Fibroblast of lung (primary cell): ENCODE measurements around the gene CWC27. TPM values are rescaled to one million over a fixed set of nuclear protein-coding genes. Genes with fewer than 3 reads are reported as not detected.
"Not testable (repeated sequence)": the region's sequence is repeated elsewhere in the genome, so short reads cannot be mapped to it uniquely, and the experiment has no call there.

ENCODE experiments used
- DNase-seq, 2 donors: peaks; one replicate each; pipeline versions ENCODE4 v3.0.0 to v3.0.0-alpha.2; 2010; ENCODE audit warnings: low read depth in 2 of 2
- H2AFZ ChIP-seq: 2 replicates; pipeline ENCODE4 v1.5.1; 2012; ENCODE audit warnings: low read length, control low read depth, inconsistent platforms
- H3K27ac ChIP-seq: 2 replicates; pipeline ENCODE4 v1.5.1; 2011; ENCODE audit warnings: low read length, control low read depth; ENCODE audit not compliant: insufficient read depth
- H3K27me3 ChIP-seq: 2 replicates; pipeline ENCODE4 v1.5.1; 2011; ENCODE audit warnings: mild to moderate bottlenecking, low read length; ENCODE audit not compliant: control insufficient read depth, insufficient read depth
- H3K36me3 ChIP-seq: 2 replicates; pipeline ENCODE4 v1.5.1; 2011; ENCODE audit warnings: low read length; ENCODE audit not compliant: control insufficient read depth, insufficient read depth
- H3K4me1 ChIP-seq: 2 replicates; pipeline ENCODE4 v1.5.1; 2011; ENCODE audit warnings: low read length; ENCODE audit not compliant: control insufficient read depth, insufficient read depth; ENCODE audit errors: extremely low read depth
- H3K4me2 ChIP-seq: 2 replicates; pipeline ENCODE4 v1.5.1; 2011; ENCODE audit warnings: low read length, control low read depth; ENCODE audit not compliant: insufficient read depth; ENCODE audit errors: extremely low read depth
- H3K4me3 ChIP-seq, 4 experiments: fragments of 200-600 bp in 1 of 4; sonication (generic) in 1 of 4; replicated peaks in 1 of 4; 2 replicates each; pipeline ENCODE4 v1.5.1; 2011 to 2016; ENCODE audit warnings: low read length in 4 of 4, low read depth in 3 of 4, mild to moderate bottlenecking in 3 of 4, control low read depth in 2 of 4, inconsistent platforms in 1 of 4, mixed read lengths in 1 of 4; ENCODE audit not compliant: insufficient read depth in 1 of 4; ENCODE audit errors: control extremely low read depth in 1 of 4
- H3K79me2 ChIP-seq: 2 replicates; pipeline ENCODE4 v1.5.1; 2012; ENCODE audit warnings: mild to moderate bottlenecking, low read length, inconsistent platforms; ENCODE audit not compliant: control insufficient read depth, insufficient read depth
- H3K9ac ChIP-seq: 2 replicates; pipeline ENCODE4 v1.5.1; 2011; ENCODE audit warnings: mild to moderate bottlenecking, low read length, control low read depth; ENCODE audit not compliant: insufficient read depth
- H3K9me3 ChIP-seq: 2 replicates; pipeline ENCODE4 v1.5.1; 2012; ENCODE audit warnings: low read depth, low read length; ENCODE audit not compliant: control insufficient read depth, insufficient read depth
- H4K20me1 ChIP-seq: 2 replicates; pipeline ENCODE4 v1.5.1; 2011; ENCODE audit warnings: low read length; ENCODE audit not compliant: control insufficient read depth, insufficient read depth; ENCODE audit errors: extremely low read depth
- EZH2 ChIP-seq: IDR thresholded peaks from 2 replicates; pipeline ENCODE4 v1.5.1; 2012; ENCODE audit warnings: low read length, control low read depth, mild to moderate bottlenecking; ENCODE audit errors: missing control alignments
- polyA plus RNA-seq, 2 donors: library from polyadenylated mRNA; depleted of rRNA in 1 of 2; stranded (reverse) in 1 of 2; unstranded in 1 of 2; fragments of >200 nt; gene quantifications; 2 replicates each; pipeline ENCODE4 v1.2.1, GENCODE V29; 2011 to 2012; ENCODE audit warnings: missing spikeins in 1 of 2
- total RNA-seq: library from RNA; depleted of rRNA; stranded (reverse); fragments of >200 nt; gene quantifications from 2 replicates; pipeline ENCODE4 v1.2.1, GENCODE V29; 2014
- TF ChIP-seq, protein P1 (sequence below), 2 donors: IDR thresholded peaks in 1 of 2; conservative IDR thresholded peaks in 1 of 2; 1 replicate in 1 of 2; 2 replicates in 1 of 2; pipeline ENCODE4 v1.5.1; 2011 to 2012; ENCODE audit warnings: low read length in 2 of 2, control low read depth in 1 of 2, inconsistent platforms in 1 of 2, low read depth in 1 of 2, mild to moderate bottlenecking in 1 of 2

CWC27 gene
- total and polyA plus RNA-seq, 2 donors (not counting 1 experiment from before 2014, with no cell fraction given) = 17.3 to 37.5 TPM

DNA sequence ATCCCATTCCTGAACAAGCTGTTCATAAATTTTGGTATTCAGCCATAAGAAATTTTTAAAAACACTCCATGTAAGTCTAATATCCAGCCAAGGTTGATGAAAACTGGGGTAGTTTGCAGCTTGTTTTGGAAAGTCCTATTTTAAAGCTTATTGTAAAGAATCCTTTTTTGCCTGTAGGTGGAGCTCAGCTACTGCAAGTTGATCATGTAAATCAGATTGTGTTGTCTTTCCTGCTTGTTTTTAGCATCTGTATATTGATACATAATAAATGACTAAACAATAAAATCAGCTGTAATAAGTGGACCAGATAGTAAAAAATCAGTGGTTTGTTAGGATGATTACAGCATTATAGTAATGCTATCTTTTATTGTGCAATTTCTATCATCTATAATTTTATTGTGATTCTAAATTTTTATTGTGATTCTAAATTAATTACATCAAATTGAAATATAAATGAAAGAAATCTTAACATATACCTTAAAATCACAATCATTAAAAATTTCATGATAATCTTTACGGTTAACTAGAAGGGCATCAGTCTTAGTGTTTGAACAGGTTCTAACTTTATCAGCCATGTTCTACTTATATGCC, 42.4 kb downstream of the CWC27 start:
- H3K36me3 ChIP-seq = no peaks in the 10 kb centered on the region
- no peaks in the 10 kb centered on the region for H3K79me2 ChIP-seq
- peaks cover 3% of the 10 kb centered on the region for H3K4me1 ChIP-seq
- no peak overlapping the region for H2AFZ ChIP-seq
- no peak overlapping the region for H3K27ac ChIP-seq
- no peaks in the 10 kb centered on the region for H3K27me3 ChIP-seq
- peak; percentile 61 to 84 for DNase-seq
- no peaks in the 10 kb centered on the region for H4K20me1 ChIP-seq
- H3K4me2 ChIP-seq = no peak overlapping the region
- no peak overlapping the region for H3K9ac ChIP-seq
- TF ChIP-seq EZH2 = no peak
- TF ChIP-seq, protein P1, sequence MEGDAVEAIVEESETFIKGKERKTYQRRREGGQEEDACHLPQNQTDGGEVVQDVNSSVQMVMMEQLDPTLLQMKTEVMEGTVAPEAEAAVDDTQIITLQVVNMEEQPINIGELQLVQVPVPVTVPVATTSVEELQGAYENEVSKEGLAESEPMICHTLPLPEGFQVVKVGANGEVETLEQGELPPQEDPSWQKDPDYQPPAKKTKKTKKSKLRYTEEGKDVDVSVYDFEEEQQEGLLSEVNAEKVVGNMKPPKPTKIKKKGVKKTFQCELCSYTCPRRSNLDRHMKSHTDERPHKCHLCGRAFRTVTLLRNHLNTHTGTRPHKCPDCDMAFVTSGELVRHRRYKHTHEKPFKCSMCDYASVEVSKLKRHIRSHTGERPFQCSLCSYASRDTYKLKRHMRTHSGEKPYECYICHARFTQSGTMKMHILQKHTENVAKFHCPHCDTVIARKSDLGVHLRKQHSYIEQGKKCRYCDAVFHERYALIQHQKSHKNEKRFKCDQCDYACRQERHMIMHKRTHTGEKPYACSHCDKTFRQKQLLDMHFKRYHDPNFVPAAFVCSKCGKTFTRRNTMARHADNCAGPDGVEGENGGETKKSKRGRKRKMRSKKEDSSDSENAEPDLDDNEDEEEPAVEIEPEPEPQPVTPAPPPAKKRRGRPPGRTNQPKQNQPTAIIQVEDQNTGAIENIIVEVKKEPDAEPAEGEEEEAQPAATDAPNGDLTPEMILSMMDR (conservative IDR thresholded peaks at IDR 0.05 in 1 of 2, IDR thresholded peaks at IDR 0.05 in 1 of 2; ENCODE audit: low read depth in 1 of 2, low read length in 2 of 2) = peak; percentile 69 to 73
- no peak overlapping the region for H3K4me3 ChIP-seq
- no peaks in the 10 kb centered on the region for H3K9me3 ChIP-seq

DNA sequence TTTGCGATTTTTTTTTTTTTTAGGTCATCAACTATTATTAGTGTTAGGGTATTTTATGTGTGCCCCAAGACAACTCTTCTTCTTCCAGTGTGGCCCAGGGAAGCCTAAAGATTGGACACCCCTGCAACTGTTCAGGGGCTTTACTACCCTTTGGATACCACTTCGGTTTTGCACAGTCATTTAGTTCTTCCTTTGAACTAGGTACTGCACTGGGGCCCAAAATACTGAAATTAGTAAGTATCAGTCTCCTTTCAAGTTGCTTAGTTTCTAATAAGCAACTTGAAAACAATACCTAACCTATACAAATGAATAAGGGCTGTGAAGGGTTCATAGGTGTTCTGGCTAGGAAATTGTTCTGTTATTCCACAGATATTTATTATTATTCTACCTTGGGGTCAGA, 45.3 kb downstream of the CWC27 start:
- Histone ChIP-seq H3K9me3 (no peaks in the 10 kb centered on the region), H3K79me2 (no peaks in the 10 kb centered on the region), H2AFZ (no peak overlapping the region)

DNA sequence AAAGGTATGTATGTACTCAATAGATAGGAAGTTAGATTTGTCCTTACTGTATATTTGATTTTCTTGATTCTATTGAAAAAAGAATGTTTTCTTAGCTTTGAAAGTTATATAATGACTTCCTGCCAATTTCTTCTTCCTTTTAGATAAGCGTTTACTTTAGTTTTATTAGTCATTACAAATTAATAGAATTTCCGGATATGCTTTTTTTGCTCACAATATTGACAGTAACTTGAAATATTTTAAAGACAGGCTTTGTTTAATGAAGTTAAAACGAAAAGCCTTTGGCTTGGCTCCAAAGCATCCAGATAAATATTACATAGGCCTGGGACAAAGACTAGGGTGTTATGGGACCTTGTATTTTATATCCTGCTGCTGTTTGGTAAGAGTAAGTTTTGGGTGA, 49.5 kb downstream of the CWC27 start:
- no peaks in the 10 kb centered on the region for H3K36me3 ChIP-seq
- no peak overlapping the region for H3K4me2 ChIP-seq
- H3K4me3 ChIP-seq = no peak overlapping the region
- no peak overlapping the region for H3K27ac ChIP-seq
- H3K9ac ChIP-seq = no peak overlapping the region
- no peaks in the 10 kb centered on the region for H3K4me1 ChIP-seq
- TF ChIP-seq, protein P1 (conservative IDR thresholded peaks at IDR 0.05 in 1 of 2, IDR thresholded peaks at IDR 0.05 in 1 of 2; ENCODE audit: low read depth in 1 of 2, low read length in 2 of 2) = no peak
- TF ChIP-seq EZH2 = no peak
- no peaks in the 10 kb centered on the region for H4K20me1 ChIP-seq
- H2AFZ ChIP-seq = no peak overlapping the region
- no peak for DNase-seq
- no peaks in the 10 kb centered on the region for H3K79me2 ChIP-seq
- H3K27me3 ChIP-seq = no peaks in the 10 kb centered on the region
- no peaks in the 10 kb centered on the region for H3K9me3 ChIP-seq

More for the DNA sequence above, 45.3 kb downstream of the CWC27 start:
- Histone ChIP-seq H3K9ac (no peak overlapping the region), H3K4me1 (no peaks in the 10 kb centered on the region), H3K4me3 (no peak overlapping the region), H3K27me3 (no peaks in the 10 kb centered on the region), H3K27ac (no peak overlapping the region), H3K4me2 (no peak overlapping the region), H4K20me1 (no peaks in the 10 kb centered on the region), H3K36me3 (no peaks in the 10 kb centered on the region)
- no peak for TF ChIP-seq EZH2
- TF ChIP-seq, protein P1 (conservative IDR thresholded peaks at IDR 0.05 in 1 of 2, IDR thresholded peaks at IDR 0.05 in 1 of 2; ENCODE audit: low read depth in 1 of 2, low read length in 2 of 2) = no peak
- no peak for DNase-seq

DNA sequence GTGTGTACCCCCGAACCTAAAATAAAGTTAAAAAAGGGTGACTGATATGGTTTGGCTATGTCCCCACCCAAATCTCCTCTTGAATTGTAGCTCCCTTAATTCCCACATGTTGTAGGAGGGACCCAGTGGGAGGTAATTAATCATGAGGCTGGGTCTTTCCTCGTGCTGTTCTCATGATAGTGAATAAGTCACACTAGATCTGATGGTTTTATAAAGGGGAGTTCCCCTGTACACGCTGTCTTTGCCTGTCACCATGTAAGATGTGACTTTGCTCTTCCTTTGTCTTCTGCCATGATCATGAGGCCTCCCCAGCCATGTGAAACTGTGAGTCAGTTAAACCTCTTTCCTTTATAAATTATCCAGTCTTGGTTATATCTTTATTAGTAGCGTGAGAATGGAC, 50.6 kb downstream of the CWC27 start:
- H3K4me1 ChIP-seq, H3K4me3 ChIP-seq, H3K27me3 ChIP-seq, H3K9me3 ChIP-seq, H3K79me2 ChIP-seq, DNase-seq, H3K4me2 ChIP-seq, H3K9ac ChIP-seq, H3K36me3 ChIP-seq, H2AFZ ChIP-seq, H3K27ac ChIP-seq, H4K20me1 ChIP-seq: not testable (repeated sequence)
